ENCODE measurements around the gene TBC1D1.
A peak's percentile ranks its signal among the peaks of the same experiment; 100 is the strongest.

TBC1D1 gene

DNA sequence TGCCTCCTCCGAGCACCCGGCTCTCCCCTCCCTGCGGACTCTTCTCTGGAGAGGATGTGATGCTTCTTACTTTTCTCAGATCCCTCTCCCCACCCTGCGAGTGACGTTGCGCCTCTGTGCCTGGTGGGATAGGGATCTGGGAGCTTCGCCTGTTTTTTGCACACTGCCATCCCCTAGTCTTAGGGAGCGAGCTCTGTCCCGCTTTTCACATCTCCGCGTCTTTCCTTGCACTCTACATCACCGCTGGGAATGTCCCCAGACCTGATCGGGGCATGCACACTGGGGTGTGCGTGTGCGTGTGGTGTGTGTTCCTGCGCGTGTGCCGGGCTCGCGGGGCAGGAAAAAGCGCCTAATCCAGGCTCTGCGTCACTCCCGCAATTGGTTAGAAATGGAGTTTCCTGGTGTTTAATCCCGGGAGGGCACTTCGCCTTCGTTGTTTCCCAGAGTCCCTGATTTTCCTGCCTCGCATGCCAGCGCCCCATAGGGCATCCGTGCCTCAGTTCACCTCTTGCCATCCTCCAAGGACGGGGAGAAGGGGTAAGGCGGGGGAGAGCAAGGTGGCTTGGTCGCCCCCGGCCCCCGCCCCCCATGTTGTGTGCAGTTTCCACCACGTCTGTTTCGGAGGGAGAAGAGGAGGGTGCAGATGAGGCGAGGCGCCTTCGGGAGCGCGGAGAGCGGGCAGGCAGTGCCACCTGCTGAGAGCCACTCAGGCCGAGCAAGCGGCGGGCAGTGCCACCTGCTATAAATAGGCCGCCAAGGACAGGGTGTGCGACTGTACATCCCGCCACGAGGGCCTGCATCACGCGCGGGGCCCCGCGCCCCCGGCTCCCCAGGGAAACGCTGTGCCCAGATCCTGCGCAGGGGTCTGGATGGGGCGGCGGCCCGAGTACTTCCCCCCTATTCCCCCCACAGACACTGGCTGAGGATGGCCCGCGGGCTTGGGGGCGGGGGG is 759 bp upstream of the TBC1D1 start:
- peak in 54 of 58 donors; percentile 7 to 80 (median 54) for DNase-seq

- peak in 17 of 58 donors; percentile 8 to 59 (median 26) for DNase-seq
Measured at GRCh38 chr4:37891260-37892159, 626 bp downstream of the TBC1D1 start.

DNA sequence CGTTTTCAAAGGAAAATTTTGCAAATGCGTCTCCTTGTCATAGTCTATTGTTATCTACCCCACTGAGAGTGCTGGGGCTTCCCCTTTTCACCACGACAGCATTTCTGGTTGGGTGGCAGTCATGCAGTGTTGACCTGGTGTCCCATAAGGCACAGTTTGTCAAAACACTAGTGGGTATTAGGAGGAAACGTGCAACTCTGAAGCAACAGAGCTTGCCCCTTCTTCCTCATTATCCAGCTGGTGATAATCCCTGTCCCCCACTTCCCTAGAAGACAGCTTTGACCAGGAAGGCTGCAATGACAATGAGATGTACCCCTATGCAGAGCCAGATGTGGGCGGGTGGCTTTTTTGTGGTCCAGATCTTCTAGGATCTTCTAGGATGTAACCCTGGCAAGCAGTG is 1.8 kb downstream of the TBC1D1 start:
- peak in 4 of 58 donors; percentile 5 to 38 (median 12) for DNase-seq

DNA sequence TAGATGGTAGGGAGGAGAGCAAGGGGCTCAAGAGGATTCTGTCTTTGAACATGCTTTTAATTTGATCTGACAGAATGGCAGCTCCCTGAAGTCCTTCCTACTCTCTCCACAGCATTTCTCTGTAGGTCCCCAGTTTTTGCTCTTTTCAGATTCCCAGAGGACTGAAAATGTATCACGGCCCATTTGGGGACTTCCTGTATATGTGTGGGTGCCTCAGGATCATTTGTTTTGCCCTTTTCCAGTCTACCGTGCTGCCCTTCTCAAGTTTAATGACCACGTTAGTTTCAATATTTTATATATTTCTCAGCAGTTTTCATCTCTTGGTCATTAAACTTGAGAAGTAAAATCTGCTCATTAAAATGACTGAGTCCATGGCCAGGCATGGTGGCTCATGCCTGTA is 2.3 kb downstream of the TBC1D1 start:
- DNase-seq: no peak

DNA sequence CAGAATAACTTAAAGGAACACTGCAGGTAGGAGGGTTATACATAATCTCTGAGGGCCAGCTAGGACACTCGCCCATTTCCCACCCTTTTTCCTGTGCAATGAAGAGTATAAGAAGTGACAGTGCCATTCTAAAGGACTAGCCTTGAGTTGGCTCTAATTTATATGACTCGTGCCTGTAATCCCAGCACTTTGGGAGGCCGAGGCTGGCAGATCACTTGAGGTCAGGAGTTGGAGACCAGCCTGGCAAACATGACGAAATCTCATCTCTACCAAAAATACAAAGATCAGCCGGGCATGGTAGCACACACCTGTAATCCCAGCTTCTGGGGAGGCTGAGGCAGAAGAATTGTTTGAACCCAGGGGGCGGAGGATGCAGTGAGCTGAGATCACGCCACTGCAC is 4.4 kb downstream of the TBC1D1 start:
- no peak for DNase-seq

DNA sequence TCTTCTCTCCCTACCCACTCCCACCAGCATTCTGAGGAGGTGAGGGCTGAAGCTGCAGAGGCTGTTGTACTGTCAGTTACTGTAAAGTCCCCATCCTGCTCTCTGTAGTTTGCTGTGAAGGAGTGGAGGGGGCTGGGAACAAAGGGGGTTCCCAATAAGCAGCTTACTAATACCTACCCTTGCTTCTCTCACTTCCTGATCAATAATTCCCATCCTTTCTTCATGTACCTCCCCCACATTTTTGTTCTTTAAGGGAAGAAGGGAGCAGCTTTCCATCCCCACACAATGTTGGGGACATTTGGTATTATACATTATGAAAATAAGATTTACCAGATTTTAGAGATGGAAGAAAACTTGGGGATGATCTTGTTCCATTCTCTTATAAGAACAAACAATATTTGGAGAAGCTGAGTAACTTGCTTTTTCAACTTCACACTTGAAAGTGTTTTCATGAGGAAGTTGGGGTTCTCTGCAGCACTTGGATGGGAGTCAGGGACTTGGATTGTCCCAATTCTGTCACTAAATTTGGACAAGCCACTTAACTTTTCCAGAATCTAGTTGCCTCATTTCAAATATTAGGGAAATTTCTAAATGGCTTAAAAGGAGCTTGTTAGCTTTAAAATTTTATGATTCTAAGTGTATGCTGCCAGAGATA is 5.4 kb downstream of the TBC1D1 start:
- DNase-seq: peak in 1 of 58 donors; percentile 21

GRCh38 chr4:37902212-37902611 is 11.3 kb downstream of the TBC1D1 start:
- no peak for DNase-seq

DNA sequence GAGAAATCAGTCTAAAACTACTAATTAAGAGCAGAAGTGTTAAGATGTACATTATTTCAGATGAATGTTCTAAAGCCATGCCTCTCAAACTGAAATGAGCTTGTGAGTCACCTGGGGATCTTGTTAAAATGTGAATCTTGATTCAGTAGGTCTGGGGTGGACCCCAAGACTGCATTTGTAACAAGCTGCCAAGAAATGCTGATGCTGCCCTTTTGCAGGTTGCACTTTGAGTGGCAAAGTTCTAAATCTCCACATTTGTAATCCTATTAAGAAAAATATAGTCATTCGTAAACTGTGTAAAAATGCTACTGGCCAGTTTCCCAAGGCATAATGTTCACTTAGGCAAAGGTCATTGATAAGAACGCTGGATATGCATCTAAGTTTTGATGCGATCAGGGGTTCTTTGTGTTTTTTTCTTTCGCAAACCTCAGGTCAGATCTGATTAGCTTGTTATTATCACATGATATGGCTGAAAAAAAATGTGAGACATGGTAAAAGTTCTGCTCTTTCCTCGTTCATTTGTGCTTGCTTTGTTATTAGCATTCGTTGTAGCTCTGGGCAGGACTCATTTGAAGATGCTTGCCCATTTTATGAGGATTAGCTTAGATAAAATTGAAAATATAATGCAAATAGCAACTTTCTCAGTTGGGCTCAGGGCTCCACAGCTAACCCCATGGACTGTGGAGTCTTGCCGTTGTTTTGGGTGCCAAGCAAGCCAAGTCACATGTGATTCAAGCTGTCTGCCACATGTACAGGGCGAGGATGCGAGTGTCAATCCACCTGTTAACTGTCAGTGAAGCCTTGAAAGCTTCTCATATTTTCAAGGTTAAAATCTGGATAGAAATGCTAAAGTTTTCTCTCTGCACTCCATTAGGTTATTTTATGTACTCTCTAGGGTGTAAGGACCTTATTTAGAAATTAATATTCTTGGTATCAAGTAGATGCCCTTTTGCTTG is 12.1 kb downstream of the TBC1D1 start:
- no peak for DNase-seq

DNA sequence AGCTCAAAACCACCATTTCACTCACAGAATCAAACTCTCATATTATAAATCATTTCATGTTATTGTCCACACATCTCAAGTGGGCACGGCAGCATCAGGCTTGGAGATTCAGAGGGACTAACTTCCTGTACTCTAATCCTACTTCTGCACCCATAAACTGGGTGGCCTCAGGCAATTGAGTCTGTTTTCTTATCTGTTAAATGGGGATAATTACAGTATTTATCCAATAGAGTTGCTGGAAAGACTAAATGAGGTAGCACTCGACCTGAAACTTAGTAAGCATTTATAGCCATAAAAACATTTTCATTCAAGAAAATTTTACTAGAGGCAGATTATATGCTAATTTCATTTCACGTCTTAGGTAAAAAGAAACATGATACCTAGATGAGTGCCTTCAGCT is 13.0 kb downstream of the TBC1D1 start:
- DNase-seq: no peak

- DNase-seq: no peak
Measured at GRCh38 chr4:37904824-37905223, 13.9 kb downstream of the TBC1D1 start.

DNA sequence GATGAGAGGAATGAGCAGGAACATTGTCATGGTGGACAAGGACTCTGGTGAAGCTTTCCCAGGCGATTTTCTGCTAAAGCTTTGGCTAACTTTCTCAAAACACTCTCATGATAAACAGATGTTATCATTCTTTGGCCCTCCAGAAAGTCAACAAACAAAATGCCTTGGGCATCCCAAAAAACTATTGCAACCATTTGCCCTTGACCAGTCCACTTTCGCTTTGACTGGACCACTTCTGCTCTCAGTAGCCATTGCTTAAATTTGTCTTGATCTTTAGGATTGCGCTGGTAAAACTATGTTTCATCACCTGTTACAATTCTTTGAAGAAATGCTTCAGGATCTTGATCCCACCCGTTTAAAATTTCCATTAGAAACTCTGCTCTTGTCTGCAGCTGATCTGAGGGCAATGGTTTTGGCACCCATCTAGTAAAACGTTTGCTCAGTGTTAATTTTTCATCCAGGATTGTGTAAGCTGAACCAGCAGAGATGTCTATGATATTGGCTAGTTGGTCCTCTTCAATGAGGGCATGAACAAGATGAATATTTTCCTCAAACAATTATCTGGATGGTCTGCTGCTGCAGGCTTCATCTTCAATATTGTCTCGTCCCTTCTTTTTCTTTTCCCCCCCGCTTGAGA is 14.8 kb downstream of the TBC1D1 start:
- DNase-seq: no peak

GRCh38 chr4:37908488-37909331 is 17.8 kb downstream of the TBC1D1 start:
- peak in 8 of 58 donors; percentile 4 to 25 (median 8) for DNase-seq

- no peak for DNase-seq
Measured at GRCh38 chr4:37909332-37910090, 18.6 kb downstream of the TBC1D1 start.

- no peak for DNase-seq
Measured at GRCh38 chr4:37910091-37910486, 19.2 kb downstream of the TBC1D1 start.

- no peak for DNase-seq
Measured at GRCh38 chr4:37914539-37914938, 23.7 kb downstream of the TBC1D1 start.

- DNase-seq: no peak
Measured at GRCh38 chr4:37917388-37917787, 26.5 kb downstream of the TBC1D1 start.

- DNase-seq: no peak
Measured at GRCh38 chr4:37918653-37919052, 27.8 kb downstream of the TBC1D1 start.

- no peak for DNase-seq
Measured at GRCh38 chr4:37922328-37922727, 31.4 kb downstream of the TBC1D1 start.
